ENCODE measurements around the gene RASAL2.

DNA sequence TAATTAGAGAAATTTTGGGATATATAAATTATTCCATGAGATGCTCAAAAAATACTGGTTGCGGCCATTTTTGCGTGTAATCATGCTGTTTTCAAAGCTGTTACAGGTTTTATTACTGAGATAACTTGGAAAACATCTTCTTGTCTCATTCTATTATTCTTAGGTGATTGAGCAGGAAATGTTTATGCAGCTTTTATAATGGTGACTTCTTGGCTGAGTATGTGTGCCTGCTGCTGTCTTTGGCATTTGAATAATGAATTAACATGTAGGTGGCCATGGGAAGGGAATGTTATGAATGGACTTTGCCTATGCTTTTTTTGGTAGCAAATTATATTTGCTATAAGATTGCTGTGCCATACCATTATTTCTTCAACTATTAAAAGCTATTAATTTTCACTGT is 52.5 kb downstream of the RASAL2 start:
- TF ChIP-seq, protein P1, sequence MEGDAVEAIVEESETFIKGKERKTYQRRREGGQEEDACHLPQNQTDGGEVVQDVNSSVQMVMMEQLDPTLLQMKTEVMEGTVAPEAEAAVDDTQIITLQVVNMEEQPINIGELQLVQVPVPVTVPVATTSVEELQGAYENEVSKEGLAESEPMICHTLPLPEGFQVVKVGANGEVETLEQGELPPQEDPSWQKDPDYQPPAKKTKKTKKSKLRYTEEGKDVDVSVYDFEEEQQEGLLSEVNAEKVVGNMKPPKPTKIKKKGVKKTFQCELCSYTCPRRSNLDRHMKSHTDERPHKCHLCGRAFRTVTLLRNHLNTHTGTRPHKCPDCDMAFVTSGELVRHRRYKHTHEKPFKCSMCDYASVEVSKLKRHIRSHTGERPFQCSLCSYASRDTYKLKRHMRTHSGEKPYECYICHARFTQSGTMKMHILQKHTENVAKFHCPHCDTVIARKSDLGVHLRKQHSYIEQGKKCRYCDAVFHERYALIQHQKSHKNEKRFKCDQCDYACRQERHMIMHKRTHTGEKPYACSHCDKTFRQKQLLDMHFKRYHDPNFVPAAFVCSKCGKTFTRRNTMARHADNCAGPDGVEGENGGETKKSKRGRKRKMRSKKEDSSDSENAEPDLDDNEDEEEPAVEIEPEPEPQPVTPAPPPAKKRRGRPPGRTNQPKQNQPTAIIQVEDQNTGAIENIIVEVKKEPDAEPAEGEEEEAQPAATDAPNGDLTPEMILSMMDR (IDR thresholded peaks at IDR 0.05): no peak
- TF ChIP-seq POLR2A (IDR thresholded peaks at IDR 0.05): no peak
- no peak for TF ChIP-seq POLR2AphosphoS5 (IDR thresholded peaks at IDR 0.05)
